Caco-2 (cell line): Measurements from ENCODE around the gene SEMA4G. TPM values are rescaled to one million over a fixed set of nuclear protein-coding genes. Genes with fewer than 3 reads are reported as not detected.

ENCODE experiments used
- BruUV-seq: library from RNA; stranded (reverse); fragments of 400-500 nt; replicated peaks from 2 replicates; lab custom pipeline; 2021; lab: Mats Ljungman, UMichigan
- CTCF ChIA-PET: fragments of 300-600 bp; sonication (Branson Sonifier 250); formaldehyde crosslinking; loops from one replicate; lab custom pipeline; 2022; ENCODE audit warnings: antibody characterized with exemption; lab: Charles Lee
- POLR2A ChIA-PET: fragments of 300-600 bp; sonication (Branson Sonifier 250); formaldehyde crosslinking; loops from one replicate; lab custom pipeline; 2022; ENCODE audit warnings: antibody characterized with exemption; lab: Charles Lee
- DNase-seq, 2 experiments: peaks; one replicate each; pipeline versions ENCODE4 v3.0.0 to v3.0.0-alpha.2; 2020 to 2022
- H3K27me3 ChIP-seq: replicated peaks from 2 replicates; pipeline ENCODE4 v1.6.0; 2011; ENCODE audit warnings: low read length; ENCODE audit not compliant: control insufficient read depth, insufficient read depth
- H3K36me3 ChIP-seq: 2 replicates; pipeline ENCODE4 v1.5.1; 2011; ENCODE audit warnings: low read length; ENCODE audit not compliant: control insufficient read depth, insufficient read depth
- H3K4me1 ChIP-seq: fragments of 250-450 bp; sonication (Bioruptor Pico); 2 replicates; pipeline ENCODE4 v1.5.1; 2020; ENCODE audit warnings: mild to moderate bottlenecking
- H3K4me3 ChIP-seq: 2 replicates; pipeline ENCODE4 v1.5.1; 2011; ENCODE audit warnings: low read depth, mild to moderate bottlenecking, control low read depth, low read length
- H3K9me3 ChIP-seq: fragments of 250-450 bp; sonication (Bioruptor Pico); 2 replicates; pipeline ENCODE4 v1.5.1; 2020; ENCODE audit warnings: mild to moderate bottlenecking, moderate library complexity
- H3K27ac Mint-ChIP-seq: one replicate; pipeline ENCODE4 v1.8.0; 2022; ENCODE audit warnings: mixed read lengths; ENCODE audit not compliant: unreplicated experiment
- H3K27me3 Mint-ChIP-seq: one replicate; pipeline ENCODE4 v1.8.0; 2022; ENCODE audit warnings: mixed read lengths; ENCODE audit not compliant: insufficient read depth, unreplicated experiment
- H3K36me3 Mint-ChIP-seq: one replicate; pipeline ENCODE4 v1.8.0; 2022; ENCODE audit warnings: mild to moderate bottlenecking, mixed read lengths; ENCODE audit not compliant: insufficient read depth, unreplicated experiment
- H3K4me1 Mint-ChIP-seq: one replicate; pipeline ENCODE4 v1.8.0; 2022; ENCODE audit warnings: low read depth, mixed read lengths; ENCODE audit not compliant: unreplicated experiment
- H3K4me3 Mint-ChIP-seq: one replicate; pipeline ENCODE4 v1.8.0; 2022; ENCODE audit warnings: mild to moderate bottlenecking, moderate library complexity, mixed read lengths; ENCODE audit not compliant: unreplicated experiment
- H3K9me3 Mint-ChIP-seq: one replicate; pipeline ENCODE4 v1.8.0; 2022; ENCODE audit warnings: mixed read lengths; ENCODE audit not compliant: unreplicated experiment
- CTCF ChIP-seq, 2 experiments: fragments of 200-600 bp in 1 of 2; IDR thresholded peaks; 1 replicate in 1 of 2; 2 replicates in 1 of 2; pipeline versions ENCODE4 v1.5.1 to v1.8.0; 2011 to 2022; ENCODE audit warnings: antibody characterized with exemption in 1 of 2, control low read depth in 1 of 2, inconsistent platforms in 1 of 2, low read depth in 1 of 2, low read length in 1 of 2, mild to moderate bottlenecking in 1 of 2, moderate library complexity in 1 of 2; ENCODE audit not compliant: insufficient read depth in 1 of 2, severe bottlenecking in 1 of 2, unreplicated experiment in 1 of 2
- intact Hi-C: fragments of 100-400 bp; cut with micrococcal nuclease; formaldehyde crosslinking; loops from one replicate; pipeline ENCODE4 v1.10.0; 2022; ENCODE audit not compliant: unreplicated experiment
- total RNA-seq: library from RNA; stranded (reverse); gene quantifications from 2 replicates; pipeline ENCODE4 v1.2.3, GENCODE V29; 2022

Gene SEMA4G
- total RNA-seq, 1 experiment from 2014 or later, result 81.2 TPM

DNA sequence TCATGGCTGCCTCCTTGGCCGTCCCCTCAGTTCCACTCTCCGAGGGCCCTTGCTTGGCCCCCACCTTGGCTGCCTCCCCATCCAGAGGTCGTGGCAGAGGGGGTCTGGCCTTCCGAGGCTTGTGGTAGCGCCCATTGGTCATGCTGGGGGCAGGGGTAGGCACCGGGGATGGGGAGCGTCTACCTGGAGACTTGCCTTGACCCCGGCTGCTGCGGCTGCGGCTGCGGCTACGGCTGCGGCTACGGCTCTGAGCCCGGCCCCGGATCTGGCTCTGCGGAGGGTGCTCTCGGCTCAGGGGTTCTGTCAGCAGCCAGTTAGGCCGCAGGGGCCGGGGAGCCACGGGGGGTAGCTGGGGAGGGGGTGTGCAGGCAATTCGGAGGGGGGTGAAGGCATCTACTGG is 41.0 kb downstream of the SEMA4G start:
- no peaks in the 10 kb centered on the region for H3K27me3 Mint-ChIP-seq
- Histone ChIP-seq H3K27me3 (no peaks in the 10 kb centered on the region), H3K9me3 (no peaks in the 10 kb centered on the region), H3K4me1 (no peaks in the 10 kb centered on the region), H3K4me3 (no peak overlapping the region), H3K36me3 (peaks cover 2% of the 10 kb centered on the region; the same call in 1 of the 2 replicates)
- intact Hi-C loops, result loop anchor here (5.0 kb wide), 3 partner anchors 78 to 448 kb away; no protein-coding TSS in a partner anchor
- no TSS peak for BruUV-seq
- H3K9me3 Mint-ChIP-seq, result no peaks in the 10 kb centered on the region
- POLR2A ChIA-PET, result interaction anchor here (0.6 kb wide), 1 partner anchor 37 kb away, joined by 3 read pairs; no protein-coding TSS in a partner anchor
- no peak overlapping the region for H3K4me3 Mint-ChIP-seq
- CTCF ChIA-PET, result interaction anchor here (2.2 kb wide), 1 partner anchor 13 kb away, joined by 40 read pairs; no protein-coding TSS in a partner anchor
- H3K27ac Mint-ChIP-seq, result peak overlapping the region; percentile 45
- no peak for DNase-seq
- H3K4me1 Mint-ChIP-seq, result peaks cover 15% of the 10 kb centered on the region
- peaks cover 1% of the 10 kb centered on the region for H3K36me3 Mint-ChIP-seq
- TF ChIP-seq CTCF (IDR thresholded peaks at IDR 0.05; ENCODE audit: insufficient read depth in 1 of 2, low read depth in 1 of 2, low read length in 1 of 2, severe bottlenecking in 1 of 2, unreplicated experiment in 1 of 2), result no peak

- no peak overlapping the region for H3K4me3 ChIP-seq
- no peaks in the 10 kb centered on the region for H3K36me3 ChIP-seq
- ChIA-PET POLR2A (no interaction called here), CTCF (interaction anchor here (0.6 to 2.2 kb wide), 13 partner anchors 9 to 477 kb away, joined by 3 to 40 read pairs (median 6); partner anchors contain the start of genes LZTS2, MRPL43, PDZD7 and SEMA4G)
- peak; percentile 68 for DNase-seq
- Mint-ChIP-seq H3K4me1 (peaks cover 15% of the 10 kb centered on the region), H3K27ac (no peak overlapping the region), H3K36me3 (no peaks in the 10 kb centered on the region), H3K4me3 (no peak overlapping the region), H3K27me3 (no peaks in the 10 kb centered on the region), H3K9me3 (no peaks in the 10 kb centered on the region)
- TF ChIP-seq CTCF (IDR thresholded peaks at IDR 0.05; ENCODE audit: insufficient read depth in 1 of 2, low read depth in 1 of 2, low read length in 1 of 2, severe bottlenecking in 1 of 2, unreplicated experiment in 1 of 2), result peak; percentile 45 to 60
- BruUV-seq, result no TSS peak
- no peaks in the 10 kb centered on the region for H3K9me3 ChIP-seq
- intact Hi-C loops, result loop anchor here (5.0 kb wide), 3 partner anchors 79 to 449 kb away; no protein-coding TSS in a partner anchor
- no peaks in the 10 kb centered on the region for H3K27me3 ChIP-seq
- H3K4me1 ChIP-seq, result no peaks in the 10 kb centered on the region
These were observed 42.5 kb downstream of the SEMA4G start for GRCh38 chr10:101011517-101012423.
